ENCODE results near the gene SYNC. TPM values are rescaled to one million over a fixed set of nuclear protein-coding genes. Genes with fewer than 3 reads are reported as not detected.
A peak's percentile ranks its signal among the peaks of the same experiment; 100 is the strongest.
"Not testable (repeated sequence)": the region's sequence is repeated elsewhere in the genome, so short reads cannot be mapped to it uniquely, and the experiment has no call there.

The SYNC gene
- total RNA-seq, 1 donor from 2014 or later: 10.3 TPM

GRCh38 chr1:32714277-32714676 is 11.7 kb upstream of the SYNC start:
- DNase-seq (ENCODE audit: low read depth): peak; percentile 65
- no peak overlapping the region for H3K4me3 ChIP-seq (ENCODE audit: low read depth, low read length)
- TF ChIP-seq CTCF (conservative IDR thresholded peaks at IDR 0.05; ENCODE audit: low read depth, low read length): no peak

GRCh38 chr1:32713081-32713480 is 10.5 kb upstream of the SYNC start:
- TF ChIP-seq CTCF (conservative IDR thresholded peaks at IDR 0.05; ENCODE audit: low read depth, low read length): no peak

GRCh38 chr1:32711221-32711620 is 8.7 kb upstream of the SYNC start:
- DNase-seq (ENCODE audit: low read depth); H3K4me3 ChIP-seq (ENCODE audit: low read depth, low read length): not testable (repeated sequence)

More at GRCh38 chr1:32713081-32713480, 10.5 kb upstream of the SYNC start:
- H3K4me3 ChIP-seq (ENCODE audit: low read depth, low read length): no peak overlapping the region
- DNase-seq (ENCODE audit: low read depth): no peak

- H3K4me3 ChIP-seq (ENCODE audit: low read depth, low read length): no peak overlapping the region
- TF ChIP-seq CTCF (conservative IDR thresholded peaks at IDR 0.05; ENCODE audit: low read depth, low read length): no peak
- DNase-seq (ENCODE audit: low read depth): no peak
Measured at GRCh38 chr1:32709476-32709875, 6.9 kb upstream of the SYNC start.

- no peak for DNase-seq (ENCODE audit: low read depth)
- TF ChIP-seq CTCF (conservative IDR thresholded peaks at IDR 0.05; ENCODE audit: low read depth, low read length): no peak
- no peak overlapping the region for H3K4me3 ChIP-seq (ENCODE audit: low read depth, low read length)
Measured at GRCh38 chr1:32709075-32709474, 6.5 kb upstream of the SYNC start.

- no peak for DNase-seq (ENCODE audit: low read depth)
- TF ChIP-seq CTCF (conservative IDR thresholded peaks at IDR 0.05; ENCODE audit: low read depth, low read length): no peak
- no peak overlapping the region for H3K4me3 ChIP-seq (ENCODE audit: low read depth, low read length)
Measured at GRCh38 chr1:32706491-32706890, 3.9 kb upstream of the SYNC start.

GRCh38 chr1:32705516-32705915 is 2.9 kb upstream of the SYNC start:
- no peak for TF ChIP-seq CTCF (conservative IDR thresholded peaks at IDR 0.05; ENCODE audit: low read depth, low read length)
- no peak for DNase-seq (ENCODE audit: low read depth)

More at GRCh38 chr1:32705516-32705915, 2.9 kb upstream of the SYNC start:
- no peak overlapping the region for H3K4me3 ChIP-seq (ENCODE audit: low read depth, low read length)

All from epithelial cell of proximal tubule (primary cell).